Activated CD4-positive, alpha-beta T cell treated with anti-CD3 and anti-CD28 coated beads, Interleukin-2, Interleukin-6, amounts not matched to agents 100 ng/mL and 50 ng/mL, durations not matched to agents 16 hours and 8 hours (primary cell): Measurements from ENCODE around the gene PTGER2.
A peak's percentile ranks its signal among the peaks of the same experiment; 100 is the strongest.

ENCODE experiments used
- DNase-seq: peaks from one replicate; pipeline ENCODE4 v3.0.0-alpha.2; 2020

Gene PTGER2

GRCh38 chr14:52342849-52343596 is 28.9 kb downstream of the PTGER2 start:
- no peak for DNase-seq

- DNase-seq, result no peak
Measured at GRCh38 chr14:52346778-52347177, 32.7 kb downstream of the PTGER2 start.

GRCh38 chr14:52348279-52348678 is 34.2 kb downstream of the PTGER2 start:
- DNase-seq, result no peak

GRCh38 chr14:52348776-52349175 is 34.7 kb downstream of the PTGER2 start:
- no peak for DNase-seq

- DNase-seq, result peak; percentile 32
Measured at GRCh38 chr14:52349731-52350130, 35.6 kb downstream of the PTGER2 start.

- DNase-seq, result no peak
Measured at GRCh38 chr14:52350445-52350844, 36.3 kb downstream of the PTGER2 start.

- DNase-seq, result no peak
Measured at GRCh38 chr14:52351233-52352060, 37.3 kb downstream of the PTGER2 start.

GRCh38 chr14:52352061-52352491 is 38.0 kb downstream of the PTGER2 start:
- peak; percentile 80 for DNase-seq

GRCh38 chr14:52352569-52352968 is 38.5 kb downstream of the PTGER2 start:
- DNase-seq, result peak; percentile 41

GRCh38 chr14:52354242-52354641 is 40.1 kb downstream of the PTGER2 start:
- no peak for DNase-seq

GRCh38 chr14:52355016-52355431 is 40.9 kb downstream of the PTGER2 start:
- no peak for DNase-seq

GRCh38 chr14:52355526-52355925 is 41.4 kb downstream of the PTGER2 start:
- no peak for DNase-seq

- no peak for DNase-seq
Measured at GRCh38 chr14:52356025-52356424, 41.9 kb downstream of the PTGER2 start.

GRCh38 chr14:52360831-52361230 is 46.7 kb downstream of the PTGER2 start:
- DNase-seq, result no peak

- no peak for DNase-seq
Measured at GRCh38 chr14:52363041-52363704, 49.1 kb downstream of the PTGER2 start.

- DNase-seq, result no peak
Measured at GRCh38 chr14:52363961-52364360, 49.8 kb downstream of the PTGER2 start.

- DNase-seq, result no peak
Measured at GRCh38 chr14:52365071-52365470, 51.0 kb downstream of the PTGER2 start.

- DNase-seq, result no peak
Measured at GRCh38 chr14:52366796-52367315, 52.7 kb downstream of the PTGER2 start.

GRCh38 chr14:52369305-52369801 is 55.2 kb downstream of the PTGER2 start:
- DNase-seq, result no peak

- no peak for DNase-seq
Measured at GRCh38 chr14:52370406-52370935, 56.4 kb downstream of the PTGER2 start.

GRCh38 chr14:52377940-52378339 is 63.8 kb downstream of the PTGER2 start:
- DNase-seq, result no peak
